ENCODE data around the gene JAKMIP1. TPM values are rescaled to one million over a fixed set of nuclear protein-coding genes. Genes with fewer than 3 reads are reported as not detected.

The JAKMIP1 gene
- total RNA-seq, 1 donor from 2014 or later = 28.9 TPM

DNA sequence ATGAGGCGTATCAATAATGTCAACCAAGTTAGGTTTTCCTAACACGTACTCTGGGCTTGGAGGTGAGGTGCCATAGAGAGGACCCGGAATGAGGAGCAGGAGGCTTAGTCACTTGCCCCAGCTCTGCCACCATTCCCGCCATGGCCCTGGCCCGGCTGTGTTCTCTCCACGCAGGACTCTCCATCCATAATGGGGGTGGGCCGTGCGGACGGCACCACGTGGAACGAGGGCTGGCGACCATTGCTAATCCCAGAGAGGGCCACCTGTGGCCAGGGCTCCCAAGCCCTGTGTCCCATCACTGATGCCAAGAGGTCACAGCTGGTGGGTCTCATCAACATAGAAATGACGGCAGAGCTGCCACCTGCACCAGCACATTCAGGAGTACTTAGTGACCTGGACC lies 76.4 kb downstream of the JAKMIP1 start:
- FAIRE-seq = no peak
- no peak for DNase-seq (ENCODE audit: low spot score in 2 of 2)

DNA sequence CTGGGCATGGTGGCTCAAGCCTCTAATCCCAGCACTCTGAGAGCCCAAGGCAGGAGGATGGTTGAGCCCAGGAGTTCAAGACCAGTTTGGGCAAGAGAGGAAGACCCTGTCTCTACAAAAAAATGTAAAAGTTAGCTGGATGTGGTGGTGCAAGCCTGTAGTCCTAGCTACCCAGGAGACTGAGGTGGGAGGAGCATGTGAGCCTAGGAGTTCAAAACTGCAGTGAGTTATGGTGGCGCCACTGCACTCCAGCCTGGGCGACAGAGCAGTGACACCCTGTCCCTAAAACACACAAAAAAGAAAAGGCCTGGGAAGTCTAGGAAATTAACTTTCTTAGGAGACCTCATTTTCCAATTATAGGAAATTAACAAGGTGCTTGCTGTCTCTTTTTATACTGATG lies 76.8 kb downstream of the JAKMIP1 start:
- no peak for FAIRE-seq
- DNase-seq (ENCODE audit: low spot score in 2 of 2) = no peak

DNA sequence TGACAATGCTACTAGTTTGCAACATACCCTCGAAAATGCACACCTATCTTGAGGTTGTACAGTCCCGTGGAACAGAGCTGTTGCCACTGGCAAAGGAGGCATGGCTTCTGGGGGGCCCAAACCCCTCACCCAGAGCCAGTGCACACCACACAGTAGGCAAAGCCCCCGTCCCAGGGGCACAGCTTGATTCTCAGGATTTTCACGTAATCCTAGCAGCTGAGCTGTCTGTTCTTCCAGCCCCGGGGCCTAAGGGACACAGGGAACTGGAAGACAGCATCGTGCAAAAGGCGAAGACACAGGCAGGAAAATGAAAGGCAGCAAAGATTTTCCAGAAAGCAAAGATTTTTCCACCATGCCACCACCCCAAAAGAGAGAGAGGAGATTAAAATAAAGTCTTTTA lies 77.2 kb downstream of the JAKMIP1 start:
- FAIRE-seq (no peak), DNase-seq (ENCODE audit: low spot score in 2 of 2) (no peak)

DNA sequence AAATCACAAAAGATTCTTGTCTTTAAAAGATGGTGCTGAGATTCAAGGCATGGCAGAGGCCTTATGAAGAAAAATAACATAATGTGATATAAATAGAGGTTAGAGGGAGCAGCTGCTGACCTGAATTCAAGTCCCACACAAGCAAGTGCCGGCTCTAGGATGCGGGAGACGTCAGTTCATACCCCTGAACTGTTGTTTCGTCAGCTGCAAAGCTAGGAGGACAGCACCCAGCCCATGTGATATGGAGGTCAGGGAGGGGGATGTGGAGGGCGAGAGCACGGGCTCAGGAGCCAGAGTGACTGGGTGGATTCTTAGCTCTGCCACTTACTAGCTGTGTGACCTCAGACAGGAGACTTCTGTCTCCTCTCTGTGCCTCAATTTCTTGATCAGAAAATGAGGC lies 77.9 kb downstream of the JAKMIP1 start:
- DNase-seq (ENCODE audit: low spot score in 2 of 2) = no peak
- FAIRE-seq = no peak

DNA sequence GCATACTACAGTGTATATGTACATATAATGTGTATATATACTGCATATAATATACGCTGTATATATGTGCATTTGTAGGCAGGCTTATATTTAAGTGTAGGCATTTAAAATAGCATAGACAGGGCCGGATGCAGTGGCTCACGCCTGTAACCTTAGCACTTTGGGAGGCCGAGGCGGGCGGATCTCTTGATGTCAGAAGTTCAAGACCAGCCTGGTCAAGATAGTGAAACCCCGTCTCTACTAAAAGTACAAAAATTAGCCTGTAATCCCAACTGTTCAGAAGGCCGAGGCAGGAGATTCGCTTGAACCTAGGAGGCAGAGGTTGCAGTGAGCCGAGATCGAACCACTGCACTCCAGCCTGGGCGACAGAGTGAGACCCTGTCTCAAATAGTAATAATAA lies 78.4 kb downstream of the JAKMIP1 start:
- FAIRE-seq (no peak), DNase-seq (ENCODE audit: low spot score in 2 of 2) (no peak)

DNA sequence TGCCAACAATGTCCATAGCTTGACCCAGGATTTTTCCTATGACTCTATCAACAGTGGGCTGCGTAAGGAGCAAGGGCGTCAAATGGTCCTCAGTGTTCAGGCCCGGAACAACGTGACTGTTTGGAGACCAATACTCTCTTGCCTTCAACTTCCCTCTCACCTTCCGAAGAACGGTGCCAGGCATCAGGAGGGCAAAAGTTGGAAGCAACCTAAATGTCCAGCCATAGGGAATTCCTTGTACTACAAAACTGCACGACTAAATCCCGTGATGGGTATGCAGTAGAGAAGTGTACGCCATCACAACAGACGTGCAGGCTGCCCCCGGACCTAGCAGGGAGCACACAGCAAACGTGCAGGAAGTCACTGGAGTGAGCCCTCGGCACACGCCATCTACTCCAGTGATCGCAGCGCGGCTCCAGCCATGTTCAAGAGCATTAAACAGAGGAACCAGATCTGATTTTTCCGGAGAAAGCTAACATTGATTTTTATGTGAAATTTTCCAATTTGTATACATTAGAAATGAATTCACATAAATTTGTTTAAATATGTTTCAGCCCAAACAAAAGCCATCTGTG lies 79.0 kb downstream of the JAKMIP1 start:
- DNase-seq (ENCODE audit: low spot score in 2 of 2) (no peak), FAIRE-seq (no peak)

DNA sequence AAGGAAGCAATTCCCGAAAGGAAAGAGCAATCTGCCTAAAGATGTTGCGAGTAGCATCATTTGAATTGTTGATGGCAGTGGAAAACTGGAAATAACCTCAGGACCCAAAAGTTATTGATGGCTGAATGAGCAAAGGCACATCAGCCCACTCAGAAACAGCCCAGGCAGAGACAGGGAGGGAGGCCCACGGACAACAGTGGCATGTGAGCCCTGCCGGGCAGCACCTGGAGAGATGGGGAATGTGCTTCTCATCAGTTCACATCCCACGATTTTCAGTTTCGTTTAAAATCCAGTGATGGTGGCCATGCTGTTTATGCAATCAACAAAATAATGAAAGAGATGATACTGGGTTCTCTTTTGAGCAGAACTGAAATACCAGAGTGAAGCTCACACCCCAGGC lies 80.0 kb downstream of the JAKMIP1 start:
- no peak for FAIRE-seq

DNA sequence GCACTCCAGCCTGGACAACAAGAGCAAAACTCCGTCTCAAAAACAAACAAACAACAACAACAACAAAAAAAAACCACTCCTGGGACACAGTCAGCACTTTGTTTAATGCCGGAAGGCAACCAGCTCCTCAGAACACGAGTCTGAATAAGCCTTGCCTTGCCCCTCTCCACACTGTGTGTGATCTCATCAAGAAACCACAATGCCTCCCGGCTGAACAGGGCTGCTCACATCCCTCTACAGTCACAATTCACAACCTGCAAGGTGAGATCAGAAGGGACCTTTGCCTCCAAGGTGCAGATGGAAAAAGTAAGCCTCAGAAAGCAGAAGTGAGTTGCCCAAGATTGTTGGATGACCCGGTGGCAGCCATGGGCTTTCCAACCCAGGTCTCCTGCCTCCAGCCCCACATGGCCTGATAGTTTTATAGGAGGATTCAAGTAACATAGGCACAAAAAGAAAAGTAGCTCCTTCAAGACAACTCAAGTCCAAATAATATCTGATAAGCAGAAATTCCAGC lies 80.8 kb downstream of the JAKMIP1 start:
- FAIRE-seq (no peak), DNase-seq (ENCODE audit: low spot score in 2 of 2) (no peak)

More for the DNA sequence above, 80.0 kb downstream of the JAKMIP1 start:
- DNase-seq (ENCODE audit: low spot score in 2 of 2) = no peak

DNA sequence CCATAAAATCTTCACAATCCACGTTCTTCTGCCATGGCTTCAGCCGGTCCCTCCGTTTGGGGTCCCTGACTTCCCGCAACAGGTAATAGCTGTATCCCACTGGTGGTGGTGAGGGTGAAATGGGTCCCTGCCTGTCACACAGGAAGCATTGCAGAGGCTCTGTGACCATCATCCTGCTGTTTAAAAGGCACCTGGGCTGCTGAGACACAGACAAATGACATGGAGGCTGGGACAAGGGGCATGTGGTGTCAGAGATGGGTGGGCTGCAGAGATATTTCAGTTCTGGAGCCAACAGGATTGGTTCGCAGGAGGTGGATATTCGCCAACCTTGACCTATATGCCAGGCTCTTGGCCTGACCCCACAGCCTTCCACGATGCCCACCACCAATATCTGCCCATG lies 82.1 kb downstream of the JAKMIP1 start:
- DNase-seq (ENCODE audit: low spot score in 2 of 2) = no peak
- no peak for FAIRE-seq

DNA sequence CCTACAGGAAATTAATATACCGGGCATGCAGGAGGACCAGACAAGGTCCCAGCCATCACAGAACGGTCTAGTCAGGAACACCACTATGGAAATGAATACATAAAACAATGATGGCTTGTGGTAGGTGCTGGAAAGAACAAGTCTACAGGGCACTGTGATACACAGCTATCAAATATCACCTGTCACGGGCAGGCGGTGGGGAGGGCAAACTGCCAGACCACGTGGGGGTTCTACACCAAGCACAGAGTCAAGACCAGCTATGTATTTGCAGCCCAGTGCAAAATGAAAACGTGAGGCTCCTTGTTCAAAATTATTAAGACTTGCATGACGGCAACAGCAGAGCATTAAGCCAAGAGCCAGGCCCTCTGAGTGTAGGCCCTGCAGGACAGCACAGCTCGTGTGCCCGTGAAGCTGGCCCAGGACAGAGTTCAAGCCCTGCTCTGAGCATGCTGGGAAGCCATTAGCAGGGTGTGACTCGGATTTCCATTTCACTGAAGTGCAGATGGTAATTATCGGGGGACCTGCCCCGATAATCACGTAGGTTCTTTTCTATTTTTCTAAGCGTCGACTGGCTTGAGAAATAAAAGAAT lies 83.6 kb downstream of the JAKMIP1 start:
- no peak for DNase-seq (ENCODE audit: low spot score in 2 of 2)

DNA sequence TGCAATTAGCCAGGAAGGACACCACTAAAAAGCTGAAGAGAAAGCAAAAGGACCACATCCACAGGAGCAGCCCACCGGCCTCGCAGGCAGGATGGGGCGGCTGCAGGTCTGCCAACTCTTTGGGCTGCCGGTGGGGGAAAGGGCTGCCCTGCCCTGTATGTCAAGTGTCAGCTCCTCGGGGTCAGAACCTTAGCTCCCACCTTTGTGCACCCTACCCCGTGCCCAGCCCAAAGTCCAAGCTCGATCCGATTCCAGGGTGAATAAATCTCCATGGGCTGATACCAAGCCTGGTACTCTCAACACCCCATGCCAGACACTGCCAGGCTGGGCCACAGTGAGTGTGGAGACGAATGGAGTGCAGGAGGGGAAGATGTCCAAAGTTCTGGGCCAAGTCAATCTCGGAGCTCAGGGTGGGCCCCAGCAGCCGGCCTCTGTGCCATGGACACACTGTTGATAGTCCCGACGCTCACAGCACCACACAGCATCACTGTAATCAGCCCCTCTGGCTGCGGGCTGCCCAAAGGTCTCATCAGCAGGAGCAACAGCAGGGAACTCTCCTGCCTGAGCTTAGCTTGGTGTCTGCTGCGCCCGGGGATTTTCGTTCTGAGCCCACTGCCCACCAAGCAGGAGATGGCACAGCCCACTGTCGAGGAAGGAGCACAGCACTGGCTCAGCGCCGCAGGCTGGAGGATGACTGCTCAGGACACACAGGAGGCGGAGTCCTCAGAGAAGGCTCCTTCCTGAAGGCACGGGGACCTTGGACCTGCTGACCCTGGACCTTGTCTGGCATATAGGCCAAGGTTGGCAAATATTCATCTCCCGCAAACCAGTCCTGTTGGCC lies 84.4 kb downstream of the JAKMIP1 start:
- FAIRE-seq = no peak
- no peak for DNase-seq (ENCODE audit: low spot score in 2 of 2)

More for the DNA sequence above, 83.6 kb downstream of the JAKMIP1 start:
- FAIRE-seq = no peak

DNA sequence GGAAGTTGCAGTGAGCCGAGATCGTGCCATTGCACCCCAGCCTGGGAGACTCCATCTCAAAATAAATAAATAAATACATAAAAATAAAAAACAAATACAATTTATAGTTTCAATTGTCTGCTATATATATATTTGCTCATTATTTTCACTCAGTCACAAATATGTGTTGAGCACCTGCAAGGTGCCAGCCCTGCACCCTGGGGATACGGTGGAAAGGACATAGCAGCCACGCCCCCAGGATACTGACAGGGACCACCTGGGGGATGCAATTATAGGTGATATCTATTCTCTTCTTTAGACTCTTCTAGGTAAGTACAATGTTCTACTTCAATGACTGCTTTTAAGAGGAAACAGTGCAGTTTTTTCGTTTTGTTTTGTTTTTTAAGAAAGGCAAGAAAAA lies 85.0 kb downstream of the JAKMIP1 start:
- FAIRE-seq (no peak), DNase-seq (ENCODE audit: low spot score in 2 of 2) (no peak)

DNA sequence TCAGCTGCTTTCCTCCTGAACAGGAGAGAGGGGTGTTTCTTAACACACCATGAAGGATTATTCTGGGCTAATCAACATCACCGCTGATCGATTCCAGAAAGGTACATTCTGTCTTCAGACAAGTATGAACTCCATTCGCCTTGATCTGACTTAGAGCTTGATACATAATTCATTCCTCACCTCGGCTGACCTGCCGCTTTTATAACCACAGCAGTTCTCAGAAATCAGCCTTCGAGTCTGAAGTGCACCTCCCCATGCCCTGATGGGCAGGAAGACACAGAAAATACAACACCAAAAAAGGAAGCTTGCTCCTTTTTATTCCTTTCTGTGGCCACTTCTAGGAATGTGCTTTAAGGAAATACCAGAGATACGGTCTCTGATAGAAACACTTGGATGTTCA lies 85.7 kb downstream of the JAKMIP1 start:
- no peak for DNase-seq (ENCODE audit: low spot score in 2 of 2)
- FAIRE-seq = no peak

DNA sequence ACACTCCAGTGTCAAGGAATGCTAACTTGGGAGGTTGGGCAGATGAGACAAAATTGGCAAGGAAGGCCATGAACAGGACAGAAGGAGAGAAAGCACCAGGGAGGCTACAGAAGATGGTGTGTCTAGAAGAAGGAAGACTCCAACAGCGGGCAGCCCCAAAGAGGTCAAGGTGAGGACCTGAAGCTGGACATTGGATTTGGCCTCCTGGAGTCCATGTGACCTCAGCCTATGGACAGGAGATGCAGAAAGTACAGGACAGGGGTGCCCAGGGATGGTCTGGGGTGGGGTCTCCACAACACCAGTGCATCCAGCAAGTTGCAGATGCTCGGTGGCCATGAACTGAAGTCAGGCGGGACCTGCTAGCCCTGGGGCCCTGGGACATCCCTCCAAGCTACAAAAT lies 86.2 kb downstream of the JAKMIP1 start:
- no peak for DNase-seq (ENCODE audit: low spot score in 2 of 2)
- no peak for FAIRE-seq

DNA sequence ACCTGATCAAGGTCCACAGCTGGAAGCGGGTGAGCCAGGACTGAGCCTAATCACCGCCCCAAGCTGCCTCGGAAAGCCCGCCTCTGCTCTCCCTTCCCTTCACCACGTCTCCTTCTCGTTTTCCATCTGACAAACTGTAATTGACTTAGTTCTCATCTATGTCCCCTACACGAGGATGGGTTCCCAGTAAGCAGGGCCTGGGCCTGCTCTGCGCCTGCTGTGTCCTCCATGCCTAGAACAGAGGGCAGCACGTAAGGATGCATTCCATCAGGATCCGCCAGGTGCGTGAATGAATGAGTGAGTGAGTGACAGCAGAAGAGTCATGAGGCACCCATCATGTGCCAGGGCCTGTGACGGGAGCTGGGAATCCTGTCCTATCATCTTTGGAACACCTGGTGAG lies 86.7 kb downstream of the JAKMIP1 start:
- FAIRE-seq = no peak
- DNase-seq (ENCODE audit: low spot score in 2 of 2) = no peak

DNA sequence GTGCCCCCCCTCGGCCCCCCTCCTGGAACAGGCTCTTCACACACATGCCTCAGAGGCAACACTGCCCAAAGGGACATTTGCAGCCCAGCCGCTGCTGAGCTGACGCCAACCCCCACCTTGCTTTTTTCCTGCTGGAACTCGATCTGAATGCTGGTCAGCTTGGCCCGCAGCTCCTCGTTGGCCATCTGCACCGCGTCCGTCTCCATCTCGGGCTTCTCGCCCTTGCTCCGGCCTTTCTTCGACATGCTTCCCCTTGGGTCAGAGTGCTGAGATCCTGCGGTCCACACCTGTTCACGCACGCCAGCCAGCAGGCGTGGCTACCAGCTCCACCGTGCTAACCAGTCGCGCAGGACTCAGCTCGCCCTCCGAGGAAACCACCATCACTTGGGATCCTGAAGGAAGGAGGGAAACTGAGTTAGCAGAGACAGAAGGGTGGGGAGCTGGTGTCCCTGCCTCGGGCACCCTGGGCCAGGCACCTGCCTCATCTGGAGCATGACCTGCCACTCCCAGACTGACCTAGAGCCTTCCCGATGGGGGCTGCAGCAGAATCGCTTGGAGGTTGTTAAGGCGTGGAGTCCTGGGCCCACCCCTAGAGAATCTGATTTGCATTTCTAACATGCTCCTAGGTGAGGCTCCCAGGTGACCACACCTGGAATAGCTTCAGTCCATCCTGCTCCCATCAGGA lies 87.6 kb downstream of the JAKMIP1 start:
- DNase-seq (ENCODE audit: low spot score in 2 of 2) (no peak), FAIRE-seq (no peak)

DNA sequence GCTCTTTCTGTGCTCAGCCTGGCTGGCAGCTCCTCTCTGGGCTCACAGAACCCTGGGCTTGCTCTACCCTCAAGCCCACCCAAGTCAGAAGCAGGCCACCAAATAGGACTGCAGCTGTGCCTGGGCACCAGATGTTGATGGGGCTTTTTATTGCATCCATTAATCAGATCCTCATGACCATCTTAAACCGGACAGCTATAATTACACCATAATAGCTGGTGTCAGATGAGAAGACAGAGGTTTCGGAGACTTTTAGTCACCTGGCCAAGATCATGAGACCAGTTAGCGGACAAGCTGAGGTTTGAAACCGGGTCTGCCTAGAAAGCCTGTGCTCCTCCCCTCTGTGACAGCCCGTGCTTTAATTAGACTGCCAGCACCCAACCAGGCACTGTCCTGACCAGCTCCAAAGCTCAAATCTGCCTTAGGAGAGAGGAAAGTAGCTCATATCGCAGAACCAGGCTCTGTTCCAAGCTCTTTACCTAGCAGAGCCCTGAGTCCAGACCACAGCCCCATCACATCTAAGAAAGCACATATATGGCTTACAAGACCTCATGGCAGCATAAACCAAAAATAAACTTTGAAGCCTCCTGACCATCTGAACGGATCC lies 88.9 kb downstream of the JAKMIP1 start:
- FAIRE-seq (no peak), DNase-seq (ENCODE audit: low spot score in 2 of 2) (no peak)

DNA sequence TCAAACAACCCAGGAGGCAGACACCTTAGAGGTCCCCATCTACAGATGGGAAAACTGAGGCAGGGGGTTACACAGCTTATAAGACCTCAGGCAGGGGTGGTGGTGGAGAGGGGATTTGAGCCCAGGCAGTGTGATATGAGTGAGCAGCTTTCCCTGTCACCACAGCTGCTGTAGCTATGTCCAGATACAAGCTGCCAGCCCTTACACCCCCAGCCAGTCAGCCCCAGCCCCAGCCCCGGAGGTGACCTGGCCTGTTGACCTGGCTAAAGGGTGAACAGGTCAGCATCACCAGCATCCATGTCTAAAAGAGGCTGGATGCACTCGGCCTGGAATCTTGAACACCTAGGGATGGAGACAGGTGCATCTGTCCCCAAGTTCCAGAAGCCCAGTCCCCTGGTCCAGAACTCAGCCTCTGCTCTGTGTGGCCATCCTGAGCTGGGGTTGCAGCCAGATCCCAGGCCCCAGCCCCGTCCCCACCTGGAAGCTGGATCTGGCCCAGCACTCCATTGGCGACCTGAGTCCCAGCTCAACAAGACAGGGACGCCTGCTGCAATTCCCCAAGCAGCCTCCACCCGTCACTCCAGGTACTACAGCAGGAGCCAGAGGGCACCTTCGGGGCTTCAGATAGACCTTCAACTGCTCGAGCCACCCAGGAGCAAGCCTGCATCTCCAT lies 89.5 kb downstream of the JAKMIP1 start:
- DNase-seq (ENCODE audit: low spot score in 2 of 2) (no peak), FAIRE-seq (no peak)

DNA sequence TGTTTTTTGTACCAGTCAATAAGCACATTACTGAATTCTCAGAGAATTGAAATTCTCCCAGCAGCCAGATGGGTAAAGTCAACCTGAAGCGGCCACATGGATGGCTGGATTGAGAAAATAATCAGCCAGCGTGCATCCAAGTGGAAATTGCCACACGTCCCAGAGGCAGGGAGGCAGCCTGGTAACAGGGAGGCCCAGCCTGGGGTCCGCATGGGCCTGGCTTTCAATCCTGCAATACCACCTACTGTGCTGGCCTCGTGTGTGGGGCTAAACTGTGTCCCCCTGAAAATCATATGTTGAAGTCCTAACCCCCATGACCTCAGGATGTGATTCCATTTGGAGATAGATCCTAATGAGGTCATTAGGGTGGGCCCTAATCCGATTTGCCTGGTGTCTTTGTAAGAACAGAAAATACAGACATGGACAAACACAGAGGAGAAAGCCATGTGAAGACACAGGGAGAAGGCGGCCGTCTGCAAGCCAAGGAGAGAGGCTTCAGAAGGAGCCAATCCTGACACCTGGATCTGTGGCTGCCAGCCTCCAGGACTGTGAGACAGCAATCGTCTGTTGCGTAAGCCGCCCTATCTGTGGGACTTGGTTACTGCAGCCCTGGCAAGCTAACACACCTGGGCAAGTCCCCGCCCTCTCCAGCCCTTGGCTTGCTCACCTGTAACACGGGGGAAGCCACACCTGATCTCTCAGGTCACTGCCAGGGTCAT lies 90.3 kb downstream of the JAKMIP1 start:
- FAIRE-seq (no peak), DNase-seq (ENCODE audit: low spot score in 2 of 2) (no peak)

Data from frontal cortex (tissue), 4 donors.